PC-9 (cell line): ENCODE measurements around the gene KLHL30.

Experiments
- EZH2 ChIP-seq: fragments of 200-600 bp; sonication (generic); IDR thresholded peaks from 2 replicates; pipeline ENCODE4 v1.8.0; 2017; ENCODE audit warnings: antibody characterized with exemption, low read depth
- TF ChIP-seq, protein P1 (sequence below): fragments of 200-600 bp; sonication (generic); conservative IDR thresholded peaks from 2 replicates; pipeline ENCODE4 v1.6.1; 2017; ENCODE audit warnings: mixed run types, antibody characterized with exemption, mild to moderate bottlenecking, moderate library complexity

GRCh38 chr2:238183821-238184220 lies 45.4 kb downstream of the KLHL30 start:
- TF ChIP-seq, protein P1, sequence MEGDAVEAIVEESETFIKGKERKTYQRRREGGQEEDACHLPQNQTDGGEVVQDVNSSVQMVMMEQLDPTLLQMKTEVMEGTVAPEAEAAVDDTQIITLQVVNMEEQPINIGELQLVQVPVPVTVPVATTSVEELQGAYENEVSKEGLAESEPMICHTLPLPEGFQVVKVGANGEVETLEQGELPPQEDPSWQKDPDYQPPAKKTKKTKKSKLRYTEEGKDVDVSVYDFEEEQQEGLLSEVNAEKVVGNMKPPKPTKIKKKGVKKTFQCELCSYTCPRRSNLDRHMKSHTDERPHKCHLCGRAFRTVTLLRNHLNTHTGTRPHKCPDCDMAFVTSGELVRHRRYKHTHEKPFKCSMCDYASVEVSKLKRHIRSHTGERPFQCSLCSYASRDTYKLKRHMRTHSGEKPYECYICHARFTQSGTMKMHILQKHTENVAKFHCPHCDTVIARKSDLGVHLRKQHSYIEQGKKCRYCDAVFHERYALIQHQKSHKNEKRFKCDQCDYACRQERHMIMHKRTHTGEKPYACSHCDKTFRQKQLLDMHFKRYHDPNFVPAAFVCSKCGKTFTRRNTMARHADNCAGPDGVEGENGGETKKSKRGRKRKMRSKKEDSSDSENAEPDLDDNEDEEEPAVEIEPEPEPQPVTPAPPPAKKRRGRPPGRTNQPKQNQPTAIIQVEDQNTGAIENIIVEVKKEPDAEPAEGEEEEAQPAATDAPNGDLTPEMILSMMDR: no peak
- TF ChIP-seq EZH2: no peak
